Activated B cell treated with CpG ODN at 0.5 μM for 24 hours (primary cell): Measurements from ENCODE around the gene WTAP. TPM values are rescaled to one million over a fixed set of nuclear protein-coding genes. Genes with fewer than 3 reads are reported as not detected.

ENCODE experiments used
- ATAC-seq: fragments of 200-7000 bp; cut with Tn5 transposase; one replicate; pipeline ENCODE4 v1.10.0; 2021; ENCODE audit warnings: low read depth, mild to moderate bottlenecking, moderate library complexity
- CTCF ChIA-PET: fragments of 350-600 bp; sonication (Branson Sonifier 250); formaldehyde crosslinking; loops from one replicate; lab custom pipeline; 2021; ENCODE audit warnings: antibody characterized with exemption; lab: Charles Lee
- POLR2A ChIA-PET: fragments of 350-600 bp; sonication (Branson Sonifier 250); formaldehyde crosslinking; loops from one replicate; lab custom pipeline; 2021; ENCODE audit warnings: antibody characterized with exemption; lab: Charles Lee
- DNase-seq: peaks from one replicate; pipeline ENCODE4 v3.0.0; 2022
- H3K27ac Mint-ChIP-seq: one replicate; pipeline ENCODE4 v1.8.0; 2020; ENCODE audit warnings: mixed read lengths
- H3K27me3 Mint-ChIP-seq: one replicate; pipeline ENCODE4 v1.8.0; 2021; ENCODE audit warnings: mixed read lengths
- H3K36me3 Mint-ChIP-seq: one replicate; pipeline ENCODE4 v1.8.0; 2021; ENCODE audit warnings: low read depth, mixed read lengths
- H3K4me1 Mint-ChIP-seq: one replicate; pipeline ENCODE4 v1.8.0; 2021; ENCODE audit warnings: mixed read lengths
- H3K4me3 Mint-ChIP-seq: one replicate; pipeline ENCODE4 v1.8.0; 2020; ENCODE audit warnings: mild to moderate bottlenecking, mixed read lengths
- H3K9me3 Mint-ChIP-seq: one replicate; pipeline ENCODE4 v1.8.0; 2020; ENCODE audit warnings: mixed read lengths
- intact Hi-C: fragments of 100-400 bp; cut with micrococcal nuclease; formaldehyde crosslinking; loops from one replicate; pipeline ENCODE4 v1.15.1; 2024
- total RNA-seq: library from RNA; stranded (reverse); gene quantifications from 2 replicates; pipeline ENCODE4 v1.2.3, GENCODE V29; 2022
- TF ChIP-seq, protein P1 (sequence below): fragments of 200-600 bp; IDR thresholded peaks from one replicate; pipeline ENCODE4 v1.8.0; 2022; ENCODE audit warnings: antibody characterized with exemption, mild to moderate bottlenecking

WTAP gene
- total RNA-seq, 1 donor from 2014 or later, result 141 TPM

DNA sequence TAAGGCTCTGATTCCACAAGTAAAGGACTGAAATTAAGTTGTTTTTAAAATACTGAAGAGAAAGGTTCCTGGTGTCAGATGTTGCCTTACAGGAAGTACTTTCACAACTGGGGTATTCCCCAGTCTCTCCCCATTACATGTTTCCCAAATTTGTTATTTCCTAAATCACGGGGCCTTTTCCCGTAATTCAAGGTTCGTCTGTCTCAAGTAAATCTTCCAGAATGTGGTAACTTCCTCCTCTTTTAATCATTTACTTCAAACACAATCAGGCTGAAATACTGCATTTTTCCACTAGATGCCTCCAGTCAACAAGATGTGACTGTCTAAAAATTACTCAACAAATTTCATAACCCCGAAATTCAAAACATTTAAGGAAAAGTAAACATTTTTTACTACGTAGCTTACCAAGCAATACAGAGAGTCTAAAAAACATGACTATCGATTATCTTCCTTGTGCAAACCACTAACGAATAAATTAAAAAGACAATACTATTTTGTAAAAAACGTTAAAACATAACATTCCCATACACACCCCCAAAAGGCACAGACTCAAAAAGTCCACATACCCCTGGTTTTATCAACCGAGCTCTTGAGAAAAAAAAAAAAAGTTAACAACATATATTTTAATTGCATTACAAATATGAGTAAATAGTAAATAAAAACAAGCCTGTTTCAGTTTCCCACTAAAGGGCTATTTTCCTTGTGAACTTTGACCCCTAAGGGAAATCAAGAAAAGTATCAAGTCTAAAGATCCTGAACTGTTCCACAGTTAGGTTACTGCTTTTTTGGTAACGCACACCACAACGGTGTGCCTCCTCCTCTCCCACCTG, 36.0 kb upstream of the WTAP start:
- CTCF ChIA-PET, result interaction anchor here (1.1 to 3.1 kb wide), 8 partner anchors 29 to 378 kb away, joined by 3 to 11 read pairs (median 6); partner anchors contain the start of genes MRPL18 and WTAP
- Mint-ChIP-seq H3K9me3 (no peaks in the 10 kb centered on the region), H3K27ac (peak overlapping the region; percentile 92), H3K4me1 (peaks cover 36% of the 10 kb centered on the region), H3K4me3 (peak overlapping the region; percentile 94), H3K27me3 (no peaks in the 10 kb centered on the region), H3K36me3 (peaks cover 36% of the 10 kb centered on the region)
- no peak for ATAC-seq
- POLR2A ChIA-PET, result interaction anchor here (0.6 to 6.4 kb wide), 6 partner anchors 16 to 846 kb away, joined by 3 to 95 read pairs (median 4); partner anchors contain the start of genes ACAT2, MRPL18, TCP1 and WTAP
- no peak for DNase-seq
- intact Hi-C loops, result loop anchor here (1.0 to 10.0 kb wide), 5 partner anchors 71 to 765 kb away; partner anchors contain the start of gene ACAT2
- TF ChIP-seq, protein P1, sequence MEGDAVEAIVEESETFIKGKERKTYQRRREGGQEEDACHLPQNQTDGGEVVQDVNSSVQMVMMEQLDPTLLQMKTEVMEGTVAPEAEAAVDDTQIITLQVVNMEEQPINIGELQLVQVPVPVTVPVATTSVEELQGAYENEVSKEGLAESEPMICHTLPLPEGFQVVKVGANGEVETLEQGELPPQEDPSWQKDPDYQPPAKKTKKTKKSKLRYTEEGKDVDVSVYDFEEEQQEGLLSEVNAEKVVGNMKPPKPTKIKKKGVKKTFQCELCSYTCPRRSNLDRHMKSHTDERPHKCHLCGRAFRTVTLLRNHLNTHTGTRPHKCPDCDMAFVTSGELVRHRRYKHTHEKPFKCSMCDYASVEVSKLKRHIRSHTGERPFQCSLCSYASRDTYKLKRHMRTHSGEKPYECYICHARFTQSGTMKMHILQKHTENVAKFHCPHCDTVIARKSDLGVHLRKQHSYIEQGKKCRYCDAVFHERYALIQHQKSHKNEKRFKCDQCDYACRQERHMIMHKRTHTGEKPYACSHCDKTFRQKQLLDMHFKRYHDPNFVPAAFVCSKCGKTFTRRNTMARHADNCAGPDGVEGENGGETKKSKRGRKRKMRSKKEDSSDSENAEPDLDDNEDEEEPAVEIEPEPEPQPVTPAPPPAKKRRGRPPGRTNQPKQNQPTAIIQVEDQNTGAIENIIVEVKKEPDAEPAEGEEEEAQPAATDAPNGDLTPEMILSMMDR, result no peak

DNA sequence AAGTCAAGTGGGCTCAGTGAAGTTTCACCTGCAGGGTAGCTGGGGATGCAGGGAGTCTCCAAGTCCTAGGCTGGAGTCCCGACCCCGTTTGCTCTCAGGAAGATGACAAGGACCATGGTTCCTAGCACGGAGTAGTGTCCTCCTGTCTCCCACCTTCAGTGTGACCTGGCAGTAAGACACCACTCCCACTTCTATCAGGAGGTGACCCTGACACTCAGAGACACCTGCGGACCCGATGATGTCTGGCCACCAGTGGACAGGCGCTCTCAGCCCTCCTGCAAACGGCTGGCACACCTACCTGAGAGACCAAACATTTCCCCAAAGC, 35.4 kb upstream of the WTAP start:
- intact Hi-C loops, result loop anchor here (1.0 to 10.0 kb wide), 8 partner anchors 70 to 843 kb away; partner anchors contain the start of gene ACAT2
- Mint-ChIP-seq H3K27ac (peak overlapping the region; percentile 92), H3K4me1 (peaks cover 36% of the 10 kb centered on the region), H3K4me3 (peak overlapping the region; percentile 94), H3K9me3 (no peaks in the 10 kb centered on the region), H3K27me3 (no peaks in the 10 kb centered on the region), H3K36me3 (peaks cover 32% of the 10 kb centered on the region)
- TF ChIP-seq, protein P1, result no peak
- ATAC-seq (no peak), DNase-seq (no peak)
- ChIA-PET POLR2A (interaction anchor here (0.9 to 6.4 kb wide), 6 partner anchors 10 to 287 kb away, joined by 3 to 95 read pairs (median 6); partner anchors contain the start of genes ACAT2, MRPL18, TCP1 and WTAP), CTCF (interaction anchor here (1.2 to 3.1 kb wide), 9 partner anchors 28 to 377 kb away, joined by 3 to 11 read pairs (median 5); partner anchors contain the start of genes MRPL18 and WTAP)

DNA sequence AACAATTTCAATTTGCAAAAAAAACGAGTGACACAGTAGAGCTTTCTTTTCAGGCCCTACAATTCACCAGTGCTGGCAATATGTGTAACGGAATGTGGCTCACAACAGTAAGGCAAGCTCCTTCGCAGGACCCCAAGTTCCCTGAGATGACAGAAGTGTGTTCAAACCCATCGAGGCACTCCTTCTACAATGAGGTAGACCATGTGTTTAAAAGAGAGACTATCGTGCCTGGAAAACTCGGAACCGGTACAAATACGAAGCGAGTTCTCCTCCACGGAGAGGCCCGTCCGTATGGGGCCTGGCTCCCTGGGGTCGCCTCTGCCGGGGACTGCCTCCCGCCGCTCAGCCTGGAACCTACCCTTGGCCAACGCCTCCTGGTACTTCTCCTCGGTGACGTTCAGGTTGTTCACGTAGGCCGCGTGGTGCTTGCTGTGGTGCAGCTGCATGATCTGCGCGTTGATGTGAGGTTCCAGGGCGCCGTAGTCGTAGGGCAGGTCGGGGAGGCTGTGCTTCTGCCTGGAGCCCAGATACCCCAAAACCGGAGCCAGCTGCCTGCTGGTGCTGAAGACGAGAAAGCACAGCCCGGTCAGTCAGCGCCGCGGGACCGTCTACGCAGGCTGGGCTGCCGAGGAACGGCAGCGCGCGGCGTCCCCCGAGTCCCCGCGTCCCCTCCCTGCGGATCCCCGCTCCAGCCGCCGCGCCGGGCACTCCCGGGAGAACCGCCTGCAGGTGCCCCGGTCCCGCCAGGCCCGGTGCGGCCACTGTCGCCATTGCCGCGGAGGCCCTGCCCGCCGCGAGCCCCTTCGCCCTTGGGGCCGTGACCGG, 34.8 kb upstream of the WTAP start:
- intact Hi-C loops, result loop anchor here (1.0 to 10.0 kb wide), 6 partner anchors 35 to 842 kb away; partner anchors contain the start of genes MRPL18 and WTAP
- Mint-ChIP-seq H3K4me3 (peak overlapping the region; percentile 94), H3K4me1 (peaks cover 36% of the 10 kb centered on the region), H3K36me3 (peaks cover 27% of the 10 kb centered on the region), H3K27me3 (no peaks in the 10 kb centered on the region), H3K9me3 (no peaks in the 10 kb centered on the region), H3K27ac (peak overlapping the region; percentile 92)
- POLR2A ChIA-PET, result interaction anchor here (0.9 to 6.4 kb wide), 10 partner anchors 9 to 586 kb away, joined by 3 to 95 read pairs (median 6); partner anchors contain the start of genes ACAT2, MRPL18, TCP1 and WTAP
- ATAC-seq, result peak; percentile 34
- TF ChIP-seq, protein P1, result no peak
- CTCF ChIA-PET, result interaction anchor here (1.2 to 3.1 kb wide), 6 partner anchors 28 to 377 kb away, joined by 3 to 11 read pairs (median 6); no protein-coding TSS in a partner anchor
- no peak for DNase-seq

DNA sequence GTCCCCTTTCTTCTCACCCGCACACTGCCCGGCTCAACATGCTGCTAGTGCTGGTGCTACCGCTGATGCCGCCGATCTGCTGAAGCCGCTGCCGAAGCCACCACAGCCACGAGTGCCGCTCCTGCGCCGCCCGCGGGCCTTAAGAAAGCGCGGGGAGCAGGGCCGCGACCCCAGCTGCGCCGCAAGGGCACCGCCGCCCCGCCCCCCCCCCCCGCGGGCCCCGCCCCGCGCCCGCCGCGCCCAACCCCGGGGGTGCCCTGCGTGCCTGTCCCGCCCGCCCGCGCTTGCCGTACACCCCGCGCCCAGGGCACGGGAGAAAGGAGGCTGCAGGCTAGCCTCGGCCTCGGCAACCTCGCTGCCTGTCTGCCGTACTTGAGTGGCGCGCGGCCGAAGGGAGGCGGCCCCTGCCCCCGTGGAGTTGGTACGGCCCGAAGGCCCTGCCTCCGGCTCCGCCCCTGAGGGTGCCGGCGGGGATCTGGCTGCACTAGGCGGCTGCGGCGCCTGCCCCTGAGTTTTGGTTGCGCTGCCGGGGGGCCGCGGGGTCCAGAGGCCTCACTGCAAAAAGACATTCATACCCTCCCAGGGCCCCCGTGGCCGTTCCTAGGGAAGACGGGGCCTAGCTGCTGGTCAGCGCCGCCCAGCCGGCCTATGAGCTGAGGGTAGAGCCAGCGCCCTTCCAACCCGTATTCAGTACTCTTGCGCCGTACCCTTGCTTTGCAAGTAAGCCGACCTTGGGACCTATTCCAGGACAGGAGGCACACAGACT, 34.0 kb upstream of the WTAP start, which contains the start of gene SOD2:
Gene SOD2 (minus strand): TSS at position 114 of the 766 bp plus-strand sequence. CDS start 74 bp downstream, at position 40.
- ChIA-PET POLR2A (interaction anchor here (1.1 to 6.4 kb wide), 8 partner anchors 9 to 587 kb away, joined by 3 to 95 read pairs (median 7); partner anchors contain the start of genes ACAT2, MRPL18, TCP1 and WTAP), CTCF (interaction anchor here (0.7 to 3.1 kb wide), 4 partner anchors 32 to 170 kb away, joined by 3 to 7 read pairs (median 4); no protein-coding TSS in a partner anchor)
- no peaks in the 10 kb centered on the region for H3K27me3 Mint-ChIP-seq
- peak within 1 kb of the TSS; percentile 92 for H3K27ac Mint-ChIP-seq
- intact Hi-C loops, result loop anchor here (1.0 to 10.0 kb wide), 5 partner anchors 34 to 841 kb away; partner anchors contain the start of genes MRPL18 and WTAP
- DNase-seq, result peak; percentile 89
- H3K9me3 Mint-ChIP-seq, result no peaks in the 10 kb centered on the region
- H3K4me1 Mint-ChIP-seq, result peaks cover 36% of the 10 kb centered on the region
- peak; percentile 81 for ATAC-seq
- TF ChIP-seq, protein P1, result no peak
- H3K4me3 Mint-ChIP-seq, result peak within 1 kb of the TSS; percentile 94
- H3K36me3 Mint-ChIP-seq, result peaks cover 20% of the 10 kb centered on the region
